CD14-positive monocyte (primary cell): ENCODE measurements around the gene HNRNPUL1. TPM values are rescaled to one million over a fixed set of nuclear protein-coding genes. Genes with fewer than 3 reads are reported as not detected.

Experiments
- DNase-seq, 3 donors: peaks; one replicate each; pipeline ENCODE4 v3.0.0-alpha.2; 2011 to 2022
- H2AFZ ChIP-seq: 2 replicates; pipeline ENCODE4 v1.6.0; 2012; ENCODE audit warnings: mild to moderate bottlenecking, low read depth, low read length, inconsistent platforms; ENCODE audit not compliant: insufficient read depth, poor library complexity, severe bottlenecking
- H3K27ac ChIP-seq, 2 donors: 1 replicate in 1 of 2; 2 replicates in 1 of 2; pipeline ENCODE4 v1.5.1; 2012 to 2013; ENCODE audit warnings: low read length in 2 of 2, control low read depth in 1 of 2, inconsistent platforms in 1 of 2, low read depth in 1 of 2, mild to moderate bottlenecking in 1 of 2
- H3K27me3 ChIP-seq, 2 donors: one replicate each; pipeline versions ENCODE4 v1.6.0 to v1.6.1; 2011 to 2013; ENCODE audit warnings: low read length in 2 of 2; ENCODE audit not compliant: control insufficient read depth in 2 of 2, insufficient read depth in 2 of 2
- H3K36me3 ChIP-seq, 2 donors: replicated peaks in 1 of 2; 1 replicate in 1 of 2; 2 replicates in 1 of 2; pipeline versions ENCODE4 v1.5.1 to v1.6.1; 2012 to 2013; ENCODE audit warnings: low read length in 2 of 2, control low read depth in 1 of 2, inconsistent platforms in 1 of 2, mild to moderate bottlenecking in 1 of 2; ENCODE audit not compliant: insufficient read depth in 2 of 2, control insufficient read depth in 1 of 2
- H3K4me1 ChIP-seq, 2 donors: 1 replicate in 1 of 2; 2 replicates in 1 of 2; pipeline versions ENCODE4 v1.5.1 to v1.6.1; 2012 to 2013; ENCODE audit warnings: low read length in 2 of 2, control low read depth in 1 of 2, inconsistent platforms in 1 of 2, mild to moderate bottlenecking in 1 of 2, moderate library complexity in 1 of 2; ENCODE audit not compliant: insufficient read depth in 2 of 2, control insufficient read depth in 1 of 2
- H3K4me2 ChIP-seq: replicated peaks from 2 replicates; pipeline ENCODE3; 2012; ENCODE audit warnings: low read length, moderate library complexity, mild to moderate bottlenecking; ENCODE audit not compliant: poor library complexity, severe bottlenecking; ENCODE audit errors: extremely low read depth
- H3K4me3 ChIP-seq, 3 experiments: fragments of 200-600 bp in 1 of 3; sonication (generic) in 1 of 3; replicated peaks in 1 of 3; 1 replicate in 2 of 3; 2 replicates in 1 of 3; pipeline ENCODE4 v1.5.1; 2011 to 2013; ENCODE audit warnings: low read length in 3 of 3, mild to moderate bottlenecking in 3 of 3, control low read depth in 2 of 3, low read depth in 2 of 3, inconsistent platforms in 1 of 3, moderate library complexity in 1 of 3
- H3K79me2 ChIP-seq: 2 replicates; pipeline ENCODE4 v1.6.0; 2012; ENCODE audit warnings: mild to moderate bottlenecking, control low read depth, inconsistent platforms, low read length, moderate library complexity; ENCODE audit not compliant: insufficient read depth
- H3K9ac ChIP-seq: 2 replicates; pipeline ENCODE4 v1.6.0; 2017; ENCODE audit warnings: low read length, mild to moderate bottlenecking; ENCODE audit not compliant: insufficient read depth, poor library complexity, severe bottlenecking
- H3K9me3 ChIP-seq, 2 donors: replicated peaks in 1 of 2; 1 replicate in 1 of 2; 2 replicates in 1 of 2; pipeline versions ENCODE4 v1.5.1 to v1.6.1; 2012 to 2013; ENCODE audit warnings: low read length in 2 of 2, control low read depth in 1 of 2; ENCODE audit not compliant: control insufficient read depth in 1 of 2, insufficient read depth in 1 of 2
- H4K20me1 ChIP-seq: 2 replicates; pipeline ENCODE4 v1.6.0; 2012; ENCODE audit warnings: mild to moderate bottlenecking, low read length, control low read depth, moderate library complexity; ENCODE audit not compliant: insufficient read depth
- H3K27ac Mint-ChIP-seq, 7 donors: one replicate each; pipeline ENCODE4 v1.8.0; 2020; ENCODE audit warnings: mild to moderate bottlenecking in 7 of 7, mixed read lengths in 7 of 7, moderate library complexity in 6 of 7, inconsistent platforms in 2 of 7
- H3K27me3 Mint-ChIP-seq, 3 donors: one replicate each; pipeline ENCODE4 v1.8.0; 2021 to 2022; ENCODE audit warnings: low read depth in 3 of 3, mild to moderate bottlenecking in 3 of 3, mixed read lengths in 3 of 3, moderate library complexity in 3 of 3, inconsistent platforms in 1 of 3
- H3K36me3 Mint-ChIP-seq, 2 donors: one replicate each; pipeline ENCODE4 v1.8.0; 2020; ENCODE audit warnings: mixed read lengths in 2 of 2, inconsistent platforms in 1 of 2, mild to moderate bottlenecking in 1 of 2
- H3K4me1 Mint-ChIP-seq: one replicate; pipeline ENCODE4 v1.8.0; 2020; ENCODE audit warnings: mild to moderate bottlenecking, mixed read lengths
- H3K4me3 Mint-ChIP-seq, 2 donors: one replicate each; pipeline ENCODE4 v1.8.0; 2020; ENCODE audit warnings: mild to moderate bottlenecking in 2 of 2, mixed read lengths in 2 of 2, moderate library complexity in 1 of 2
- H3K9me3 Mint-ChIP-seq, 7 donors: one replicate each; pipeline ENCODE4 v1.8.0; 2020 to 2022; ENCODE audit warnings: mixed read lengths in 7 of 7, mild to moderate bottlenecking in 6 of 7, moderate library complexity in 6 of 7, inconsistent platforms in 2 of 7
- WGBS: methylation state at CpG from one replicate; pipeline ENCODE4 v1.1.5; 2013; ENCODE audit warnings: missing lambda C conversion rate; ENCODE audit not compliant: insufficient coverage; 5-methylcytosine and 5-hydroxymethylcytosine counted together
- intact Hi-C, 2 donors: fragments of 100-400 bp; cut with micrococcal nuclease; formaldehyde crosslinking; loops; one replicate each; pipeline versions ENCODE4 v1.15.0 to v1.15.1; 2023
- polyA plus RNA-seq, 3 donors: library from polyadenylated mRNA; depleted of rRNA in 1 of 3; unstranded in 2 of 3; stranded (reverse) in 1 of 3; fragments of 300-500 nt in 2 of 3; fragments of >200 nt in 1 of 3; fragmentation: Illumina TruSeq in 2 of 3; gene quantifications; 1 replicate in 2 of 3; 2 replicates in 1 of 3; pipeline ENCODE4 v1.2.3, GENCODE V29; 2012 to 2021
- TF ChIP-seq, protein P1 (sequence below): fragments of 200-600 bp; IDR thresholded peaks from one replicate; pipeline ENCODE4 v1.8.0; 2022; ENCODE audit warnings: antibody characterized with exemption, mild to moderate bottlenecking

Gene HNRNPUL1
- polyA plus RNA-seq, 3 donors, result 22.6 to 55.3 (median 30.3) TPM

DNA sequence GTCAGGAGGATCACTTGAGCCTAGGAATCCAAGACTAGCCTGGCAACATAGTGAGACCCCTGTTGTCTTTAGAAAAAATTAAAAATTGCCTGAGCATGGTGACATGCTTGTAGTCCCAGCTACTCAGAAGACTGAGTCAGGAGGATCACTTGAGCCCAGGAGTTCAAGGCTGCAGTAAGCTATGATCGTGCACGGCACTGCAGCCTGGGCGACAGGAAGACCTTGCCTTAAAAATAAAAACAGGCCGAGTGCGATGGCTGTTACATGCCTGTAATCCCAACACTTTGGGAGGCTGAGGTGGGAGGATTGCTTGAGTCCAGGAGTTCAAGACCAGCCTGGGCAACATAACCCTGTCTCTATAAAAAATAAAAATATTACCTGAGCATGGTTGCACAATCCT, 5.4 kb downstream of the HNRNPUL1 start:
- no peak for DNase-seq
- Histone ChIP-seq H3K4me1 (peaks cover 20 to 21% of the 10 kb centered on the region in 2 donors), H3K9me3 (no peaks in the 10 kb centered on the region), H3K4me2 (no peak overlapping the region), H3K79me2 (peaks cover 94% of the 10 kb centered on the region), H3K9ac (no peak overlapping the region), H3K27me3 (no peaks in the 10 kb centered on the region), H3K27ac (peak overlapping the region in 1 of 2 donors; percentile 4), H3K36me3 (peaks cover 65 to 78% of the 10 kb centered on the region in 2 donors), H3K4me3 (no peak overlapping the region), H2AFZ (no peak overlapping the region), H4K20me1 (peaks cover 77% of the 10 kb centered on the region)
- Mint-ChIP-seq H3K27ac (peak overlapping the region in 1 of 7 donors; percentile 26), H3K4me3 (no peak overlapping the region), H3K27me3 (peaks cover 0 to 2% (median 0%) of the 10 kb centered on the region in 3 donors), H3K9me3 (no peaks in the 10 kb centered on the region), H3K36me3 (peaks cover 66 to 72% of the 10 kb centered on the region in 2 donors), H3K4me1 (peaks cover 23% of the 10 kb centered on the region)
- WGBS, result 100% methylated on average over 3 of the region's 5 CpGs
- intact Hi-C loops, result loop anchor here (5.0 to 10.0 kb wide), 2 partner anchors 38 to 165 kb away; partner anchors contain the start of gene DMAC2 (in 1 of the 2)
- TF ChIP-seq, protein P1, sequence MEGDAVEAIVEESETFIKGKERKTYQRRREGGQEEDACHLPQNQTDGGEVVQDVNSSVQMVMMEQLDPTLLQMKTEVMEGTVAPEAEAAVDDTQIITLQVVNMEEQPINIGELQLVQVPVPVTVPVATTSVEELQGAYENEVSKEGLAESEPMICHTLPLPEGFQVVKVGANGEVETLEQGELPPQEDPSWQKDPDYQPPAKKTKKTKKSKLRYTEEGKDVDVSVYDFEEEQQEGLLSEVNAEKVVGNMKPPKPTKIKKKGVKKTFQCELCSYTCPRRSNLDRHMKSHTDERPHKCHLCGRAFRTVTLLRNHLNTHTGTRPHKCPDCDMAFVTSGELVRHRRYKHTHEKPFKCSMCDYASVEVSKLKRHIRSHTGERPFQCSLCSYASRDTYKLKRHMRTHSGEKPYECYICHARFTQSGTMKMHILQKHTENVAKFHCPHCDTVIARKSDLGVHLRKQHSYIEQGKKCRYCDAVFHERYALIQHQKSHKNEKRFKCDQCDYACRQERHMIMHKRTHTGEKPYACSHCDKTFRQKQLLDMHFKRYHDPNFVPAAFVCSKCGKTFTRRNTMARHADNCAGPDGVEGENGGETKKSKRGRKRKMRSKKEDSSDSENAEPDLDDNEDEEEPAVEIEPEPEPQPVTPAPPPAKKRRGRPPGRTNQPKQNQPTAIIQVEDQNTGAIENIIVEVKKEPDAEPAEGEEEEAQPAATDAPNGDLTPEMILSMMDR, result no peak

DNA sequence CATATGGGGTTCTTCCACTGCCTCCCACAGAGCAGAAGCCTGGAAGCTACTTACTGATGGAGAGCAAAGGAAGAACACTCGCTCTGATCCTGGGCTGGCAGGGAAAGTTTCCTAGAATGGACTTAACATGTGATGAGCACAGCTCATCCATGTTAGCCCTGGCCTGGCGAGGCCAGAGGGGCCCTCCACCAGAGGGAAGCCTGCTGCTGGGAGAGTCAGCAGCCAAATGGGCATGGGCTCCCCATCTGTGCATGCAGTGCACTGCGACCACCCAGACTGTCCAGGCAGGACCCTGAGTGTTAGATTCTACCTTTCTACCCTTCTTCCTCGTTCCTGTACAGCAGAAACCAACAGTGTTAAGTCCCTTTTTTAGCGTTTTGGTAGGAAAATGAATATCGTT, 8.9 kb downstream of the HNRNPUL1 start:
- H3K4me3 ChIP-seq, result no peak overlapping the region
- H3K36me3 Mint-ChIP-seq, result peaks cover 87 to 98% of the 10 kb centered on the region in 2 donors
- no peak for DNase-seq
- peaks cover 0 to 2% of the 10 kb centered on the region in 2 donors for H3K4me1 ChIP-seq
- no peaks in the 10 kb centered on the region for H3K9me3 Mint-ChIP-seq
- H3K36me3 ChIP-seq, result peaks cover 91 to 99% of the 10 kb centered on the region in 2 donors
- no peaks in the 10 kb centered on the region for H3K4me1 Mint-ChIP-seq
- no peaks in the 10 kb centered on the region for H3K9me3 ChIP-seq
- H3K27me3 Mint-ChIP-seq, result peaks cover 0 to 1% (median 0%) of the 10 kb centered on the region in 3 donors
- TF ChIP-seq, protein P1, result no peak
- H4K20me1 ChIP-seq, result peaks cover 89% of the 10 kb centered on the region
- H3K27ac ChIP-seq, result peak overlapping the region in 1 of 2 donors; percentile 40
- WGBS, result 100% methylated on average over 2 of the region's 6 CpGs
- peaks cover 73% of the 10 kb centered on the region for H3K79me2 ChIP-seq
- H3K4me2 ChIP-seq, result no peak overlapping the region
- no peak overlapping the region for H3K9ac ChIP-seq
- H3K27ac Mint-ChIP-seq, result peak overlapping the region in 2 of 7 donors; percentile 38 to 47
- H3K27me3 ChIP-seq, result no peaks in the 10 kb centered on the region
- intact Hi-C loops, result no loop called here
- no peak overlapping the region for H2AFZ ChIP-seq
- H3K4me3 Mint-ChIP-seq, result no peak overlapping the region
